Keratinocyte (primary cell): ENCODE data around the gene DENND1A.

ENCODE experiments used
- EZH2 ChIP-seq: IDR thresholded peaks from one replicate; pipeline ENCODE4 v1.6.1; 2012; ENCODE audit warnings: inconsistent platforms, mild to moderate bottlenecking, low read length, moderate library complexity
- TF ChIP-seq, protein P1 (sequence below), 3 experiments: IDR thresholded peaks in 1 of 3; conservative IDR thresholded peaks in 1 of 3; optimal IDR thresholded peaks in 1 of 3; 2 replicates in 2 of 3; 3 replicates in 1 of 3; pipeline versions ENCODE3 to v1.5.1; 2011; ENCODE audit warnings: low read length in 3 of 3, mild to moderate bottlenecking in 3 of 3, moderate library complexity in 2 of 3, control low read depth in 1 of 3, inconsistent platforms in 1 of 3; ENCODE audit not compliant: insufficient read depth in 2 of 3; ENCODE audit errors: extremely low read depth in 1 of 3

DNA sequence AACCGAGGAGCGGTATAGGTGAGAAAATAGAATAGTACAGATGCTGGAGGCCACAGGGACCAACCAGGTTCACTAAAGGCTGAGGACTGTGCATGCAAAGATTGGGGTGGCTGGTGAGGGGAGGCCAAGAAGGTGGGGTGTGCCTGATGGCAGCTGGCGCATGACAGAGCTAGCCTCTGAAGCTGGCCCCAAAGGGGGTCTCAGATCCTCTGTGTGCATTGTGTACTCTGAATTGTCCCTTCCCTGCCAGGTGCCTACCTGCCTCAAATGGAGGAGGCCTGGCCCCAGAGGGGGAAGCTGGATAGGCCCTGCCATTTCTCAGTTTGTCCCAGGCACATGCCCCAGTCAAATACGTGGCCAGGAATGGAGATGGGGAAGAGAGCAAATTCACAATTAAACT, 510.8 kb downstream of the DENND1A start:
- TF ChIP-seq, protein P1, sequence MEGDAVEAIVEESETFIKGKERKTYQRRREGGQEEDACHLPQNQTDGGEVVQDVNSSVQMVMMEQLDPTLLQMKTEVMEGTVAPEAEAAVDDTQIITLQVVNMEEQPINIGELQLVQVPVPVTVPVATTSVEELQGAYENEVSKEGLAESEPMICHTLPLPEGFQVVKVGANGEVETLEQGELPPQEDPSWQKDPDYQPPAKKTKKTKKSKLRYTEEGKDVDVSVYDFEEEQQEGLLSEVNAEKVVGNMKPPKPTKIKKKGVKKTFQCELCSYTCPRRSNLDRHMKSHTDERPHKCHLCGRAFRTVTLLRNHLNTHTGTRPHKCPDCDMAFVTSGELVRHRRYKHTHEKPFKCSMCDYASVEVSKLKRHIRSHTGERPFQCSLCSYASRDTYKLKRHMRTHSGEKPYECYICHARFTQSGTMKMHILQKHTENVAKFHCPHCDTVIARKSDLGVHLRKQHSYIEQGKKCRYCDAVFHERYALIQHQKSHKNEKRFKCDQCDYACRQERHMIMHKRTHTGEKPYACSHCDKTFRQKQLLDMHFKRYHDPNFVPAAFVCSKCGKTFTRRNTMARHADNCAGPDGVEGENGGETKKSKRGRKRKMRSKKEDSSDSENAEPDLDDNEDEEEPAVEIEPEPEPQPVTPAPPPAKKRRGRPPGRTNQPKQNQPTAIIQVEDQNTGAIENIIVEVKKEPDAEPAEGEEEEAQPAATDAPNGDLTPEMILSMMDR (optimal IDR thresholded peaks at IDR 0.05 in 1 of 3, IDR thresholded peaks at IDR 0.05 in 1 of 3, conservative IDR thresholded peaks at IDR 0.05 in 1 of 3; ENCODE audit: extremely low read depth in 1 of 3, insufficient read depth in 2 of 3, low read length in 3 of 3): no peak
- TF ChIP-seq EZH2: no peak
